MCF 10A (cell line): ENCODE measurements around the gene MLLT10. TPM values are rescaled to one million over a fixed set of nuclear protein-coding genes. Genes with fewer than 3 reads are reported as not detected.

Experiments
- BruUV-seq: library from RNA; stranded (reverse); fragments of 400-500 nt; replicated peaks from 2 replicates; lab custom pipeline; 2021; lab: Mats Ljungman, UMichigan
- CTCF ChIA-PET: fragments of 300-600 bp; sonication (Branson Sonifier 250); formaldehyde crosslinking; extraction: SDS; loops from one replicate; lab custom pipeline; 2021; ENCODE audit warnings: antibody characterized with exemption, inconsistent platforms; lab: Yijun Ruan, JAX
- POLR2A ChIA-PET: fragments of 300-600, 350-650 bp; sonication (Branson Sonifier 250); formaldehyde crosslinking; extraction: SDS; loops from one replicate; lab custom pipeline; 2020; ENCODE audit warnings: antibody characterized with exemption, inconsistent platforms; lab: Yijun Ruan, JAX
- DNase-seq: peaks from one replicate; pipeline ENCODE4 v3.0.0-alpha.2; 2018; ENCODE audit not compliant: unreplicated experiment
- H3K27ac Mint-ChIP-seq: one replicate; pipeline ENCODE4 v1.8.0; 2022; ENCODE audit warnings: mild to moderate bottlenecking, low read depth, mixed read lengths; ENCODE audit not compliant: unreplicated experiment
- H3K27me3 Mint-ChIP-seq: one replicate; pipeline ENCODE4 v1.8.0; 2022; ENCODE audit warnings: mixed read lengths; ENCODE audit not compliant: insufficient read depth, unreplicated experiment
- H3K36me3 Mint-ChIP-seq: one replicate; pipeline ENCODE4 v1.8.0; 2022; ENCODE audit warnings: mild to moderate bottlenecking, moderate library complexity, mixed read lengths; ENCODE audit not compliant: insufficient read depth, unreplicated experiment
- H3K4me1 Mint-ChIP-seq: one replicate; pipeline ENCODE4 v1.8.0; 2022; ENCODE audit warnings: mixed read lengths; ENCODE audit not compliant: insufficient read depth, unreplicated experiment
- H3K4me3 Mint-ChIP-seq: one replicate; pipeline ENCODE4 v1.8.0; 2022; ENCODE audit warnings: mild to moderate bottlenecking, moderate library complexity, mixed read lengths; ENCODE audit not compliant: unreplicated experiment
- H3K9me3 Mint-ChIP-seq: one replicate; pipeline ENCODE4 v1.8.0; 2022; ENCODE audit warnings: mixed read lengths; ENCODE audit not compliant: unreplicated experiment
- CTCF ChIP-seq: fragments of 200-600 bp; IDR thresholded peaks from one replicate; pipeline ENCODE4 v1.8.0; 2022; ENCODE audit warnings: antibody characterized with exemption, mild to moderate bottlenecking; ENCODE audit not compliant: unreplicated experiment
- intact Hi-C: fragments of 100-400 bp; cut with micrococcal nuclease; formaldehyde crosslinking; loops from 2 replicates; pipeline ENCODE4 v1.14.1; 2022
- total RNA-seq: library from RNA; stranded (reverse); gene quantifications from 2 replicates; pipeline ENCODE4 v1.2.3, GENCODE V29; 2022

The MLLT10 gene
- total RNA-seq, 1 experiment from 2014 or later, result 47.5 TPM

GRCh38 chr10:21603721-21604120 lies 69.7 kb downstream of the MLLT10 start:
- intact Hi-C loops, result no loop called here
- Mint-ChIP-seq H3K27me3 (no peaks in the 10 kb centered on the region), H3K36me3 (peaks cover 51% of the 10 kb centered on the region), H3K27ac (no peak overlapping the region), H3K9me3 (peaks cover 8% of the 10 kb centered on the region), H3K4me1 (peaks cover 14% of the 10 kb centered on the region), H3K4me3 (no peak overlapping the region)
- no peak for DNase-seq
- POLR2A ChIA-PET, result interaction anchor here (1.1 kb wide), 1 partner anchor 39 kb away, joined by 3 read pairs; no protein-coding TSS in a partner anchor
- CTCF ChIA-PET, result interaction anchor here (0.5 kb wide), 1 partner anchor 507 kb away, joined by 3 read pairs; no protein-coding TSS in a partner anchor
- BruUV-seq, result no TSS peak
- TF ChIP-seq CTCF, result no peak

- no peak overlapping the region for H3K4me3 Mint-ChIP-seq
- H3K4me1 Mint-ChIP-seq, result peaks cover 14% of the 10 kb centered on the region
- H3K27me3 Mint-ChIP-seq, result no peaks in the 10 kb centered on the region
- CTCF ChIA-PET, result no interaction called here
- peaks cover 16% of the 10 kb centered on the region for H3K9me3 Mint-ChIP-seq
- H3K27ac Mint-ChIP-seq, result no peak overlapping the region
- POLR2A ChIA-PET, result no interaction called here
- no peak for DNase-seq
- H3K36me3 Mint-ChIP-seq, result peaks cover 52% of the 10 kb centered on the region
- no TSS peak for BruUV-seq
- no peak for TF ChIP-seq CTCF
- intact Hi-C loops, result no loop called here
Observed at GRCh38 chr10:21604651-21605050, 70.6 kb downstream of the MLLT10 start.

GRCh38 chr10:21607907-21608306 lies 73.9 kb downstream of the MLLT10 start:
- no TSS peak for BruUV-seq
- no peaks in the 10 kb centered on the region for H3K27me3 Mint-ChIP-seq
- DNase-seq, result no peak
- no peak overlapping the region for H3K27ac Mint-ChIP-seq
- ChIA-PET POLR2A (interaction anchor here (0.6 to 1.9 kb wide), 4 partner anchors 12 to 244 kb away, joined by 3 to 6 read pairs (median 4); no protein-coding TSS in a partner anchor), CTCF (interaction anchor here (1.1 kb wide), 1 partner anchor 67 kb away, joined by 3 read pairs; no protein-coding TSS in a partner anchor)
- no peak overlapping the region for H3K4me3 Mint-ChIP-seq
- H3K9me3 Mint-ChIP-seq, result peaks cover 16% of the 10 kb centered on the region
- peaks cover 6% of the 10 kb centered on the region for H3K4me1 Mint-ChIP-seq
- TF ChIP-seq CTCF, result no peak
- peaks cover 64% of the 10 kb centered on the region for H3K36me3 Mint-ChIP-seq
- intact Hi-C loops, result no loop called here

GRCh38 chr10:21614000-21614399 lies 80.0 kb downstream of the MLLT10 start:
- Mint-ChIP-seq H3K27me3 (no peaks in the 10 kb centered on the region), H3K27ac (no peak overlapping the region), H3K36me3 (peaks cover 54% of the 10 kb centered on the region), H3K4me3 (no peak overlapping the region), H3K4me1 (no peaks in the 10 kb centered on the region), H3K9me3 (peaks cover 5% of the 10 kb centered on the region)
- no peak for TF ChIP-seq CTCF
- intact Hi-C loops, result no loop called here
- ChIA-PET POLR2A (interaction anchor here (0.6 to 1.2 kb wide), 3 partner anchors 10 to 117 kb away, joined by 3 to 4 read pairs (median 4); no protein-coding TSS in a partner anchor), CTCF (no interaction called here)
- BruUV-seq, result no TSS peak
- DNase-seq, result no peak
